Measurements from ENCODE around the gene RPAIN.

- TF ChIP-seq EZH2phosphoT487 (IDR thresholded peaks at IDR 0.05) (no peak), CTCF (IDR thresholded peaks at IDR 0.05) (no peak)
These were observed 2.5 kb downstream of the RPAIN start for GRCh38 chr17:5422505-5422904.

All from neural progenitor cell (in vitro differentiated cells).